ENCODE measurements around the gene PDGFB.

- no peak for TF ChIP-seq CTCF (IDR thresholded peaks at IDR 0.05)
- TF ChIP-seq POLR2A (IDR thresholded peaks at IDR 0.05): no peak
Measured at GRCh38 chr22:39237318-39238100, 7.3 kb downstream of the PDGFB start.
